ENCODE data around the gene MOCS3.

Gene MOCS3

GRCh38 chr20:50982363-50982762, 23.7 kb downstream of the MOCS3 start:
- DNase-seq, result peak; percentile 27 to 54 (median 51)

- peak; percentile 5 to 47 (median 20) for DNase-seq
Observed at GRCh38 chr20:50983321-50983720, 24.7 kb downstream of the MOCS3 start.

GRCh38 chr20:50987493-50988210, 29.0 kb downstream of the MOCS3 start:
- DNase-seq, result peak; percentile 80 to 86 (median 84)

GRCh38 chr20:50991076-50991475, 32.5 kb downstream of the MOCS3 start:
- DNase-seq, result no peak

- DNase-seq, result no peak
Observed at GRCh38 chr20:50992336-50992732, 33.7 kb downstream of the MOCS3 start.

GRCh38 chr20:50992733-50993457, 34.3 kb downstream of the MOCS3 start:
- peak; percentile 43 to 57 (median 54) for DNase-seq

- DNase-seq, result no peak
Observed at GRCh38 chr20:50993876-50994275, 35.3 kb downstream of the MOCS3 start.

- DNase-seq, result no peak
Observed at GRCh38 chr20:50995506-50995905, 36.9 kb downstream of the MOCS3 start.

GRCh38 chr20:50996901-50997865, 38.6 kb downstream of the MOCS3 start:
- DNase-seq, result no peak

- no peak for DNase-seq
Observed at GRCh38 chr20:50999355-50999754, 40.7 kb downstream of the MOCS3 start.

GRCh38 chr20:51001430-51002265, 43.0 kb downstream of the MOCS3 start:
- no peak for DNase-seq

- no peak for DNase-seq
Observed at GRCh38 chr20:51002633-51003032, 44.0 kb downstream of the MOCS3 start.

GRCh38 chr20:51003753-51004152, 45.1 kb downstream of the MOCS3 start:
- no peak for DNase-seq

GRCh38 chr20:51004305-51004727, 45.7 kb downstream of the MOCS3 start:
- DNase-seq, result no peak

GRCh38 chr20:51004781-51005180, 46.2 kb downstream of the MOCS3 start:
- no peak for DNase-seq

GRCh38 chr20:51005214-51005613, 46.6 kb downstream of the MOCS3 start:
- DNase-seq, result no peak

GRCh38 chr20:51008718-51009117, 50.1 kb downstream of the MOCS3 start:
- DNase-seq, result no peak

- DNase-seq, result no peak
Observed at GRCh38 chr20:51009303-51010042, 50.9 kb downstream of the MOCS3 start.

GRCh38 chr20:51010043-51010365, 51.4 kb downstream of the MOCS3 start:
- DNase-seq, result no peak

- no peak for DNase-seq
Observed at GRCh38 chr20:51010932-51011331, 52.3 kb downstream of the MOCS3 start.

- DNase-seq, result no peak
Observed at GRCh38 chr20:51011479-51011878, 52.9 kb downstream of the MOCS3 start.
